Uterus (tissue), 2 donors: ENCODE data around the gene APP.

Source experiments
- CTCF ChIP-seq, 4 experiments: fragments of 200-600 bp in 2 of 4; fragments of 450-650 bp in 2 of 4; sonication (generic) in 2 of 4; IDR thresholded peaks; one replicate each; pipeline ENCODE4 v1.5.1; 2016 to 2019; ENCODE audit warnings: antibody characterized with exemption in 4 of 4, mild to moderate bottlenecking in 2 of 4, moderate library complexity in 1 of 4
- POLR2A ChIP-seq, 2 donors: fragments of 450-650 bp; IDR thresholded peaks; one replicate each; pipeline ENCODE4 v1.6.1; 2016; ENCODE audit warnings: antibody characterized with exemption in 2 of 2, mild to moderate bottlenecking in 1 of 2, moderate library complexity in 1 of 2

- TF ChIP-seq CTCF (IDR thresholded peaks at IDR 0.05) (no peak), POLR2A (IDR thresholded peaks at IDR 0.05) (no peak)
Measured at GRCh38 chr21:26050857-26051256, 119.7 kb downstream of the APP start.
